HPDE6-E6E7 (cell line): ENCODE measurements around the gene SLC1A2.

Experiments
- DNase-seq: peaks from one replicate; pipeline ENCODE4 v3.0.0; 2011; ENCODE audit warnings: missing footprints; ENCODE audit errors: extremely low spot score

SLC1A2 gene

GRCh38 chr11:35326266-35326879 lies 93.0 kb downstream of the SLC1A2 start:
- no peak for DNase-seq

GRCh38 chr11:35324981-35325380 lies 94.4 kb downstream of the SLC1A2 start:
- no peak for DNase-seq

- DNase-seq = no peak
These were observed 95.0 kb downstream of the SLC1A2 start for GRCh38 chr11:35324183-35324886.

GRCh38 chr11:35323076-35323868 lies 96.1 kb downstream of the SLC1A2 start:
- no peak for DNase-seq

- DNase-seq = no peak
These were observed 96.9 kb downstream of the SLC1A2 start for GRCh38 chr11:35322318-35322979.

- DNase-seq = no peak
These were observed 97.6 kb downstream of the SLC1A2 start for GRCh38 chr11:35321532-35322317.

- no peak for DNase-seq
These were observed 98.2 kb downstream of the SLC1A2 start for GRCh38 chr11:35321111-35321510.

- no peak for DNase-seq
These were observed 100.1 kb downstream of the SLC1A2 start for GRCh38 chr11:35318977-35319925.

- no peak for DNase-seq
These were observed 101.0 kb downstream of the SLC1A2 start for GRCh38 chr11:35318309-35318708.

- DNase-seq = no peak
These were observed 102.1 kb downstream of the SLC1A2 start for GRCh38 chr11:35317253-35317652.

GRCh38 chr11:35316161-35316560 lies 103.2 kb downstream of the SLC1A2 start:
- no peak for DNase-seq

- no peak for DNase-seq
These were observed 105.6 kb downstream of the SLC1A2 start for GRCh38 chr11:35313760-35314153.

- no peak for DNase-seq
These were observed 106.1 kb downstream of the SLC1A2 start for GRCh38 chr11:35313066-35313759.

GRCh38 chr11:35311331-35311730 lies 108.0 kb downstream of the SLC1A2 start:
- DNase-seq = no peak

- DNase-seq = no peak
These were observed 111.2 kb downstream of the SLC1A2 start for GRCh38 chr11:35308157-35308556.

GRCh38 chr11:35307221-35307621 lies 112.1 kb downstream of the SLC1A2 start:
- DNase-seq = no peak

- peak; percentile 54 for DNase-seq
These were observed 113.5 kb downstream of the SLC1A2 start for GRCh38 chr11:35305670-35306382.

- no peak for DNase-seq
These were observed 114.4 kb downstream of the SLC1A2 start for GRCh38 chr11:35304900-35305460.

- no peak for DNase-seq
These were observed 115.0 kb downstream of the SLC1A2 start for GRCh38 chr11:35304386-35304775.
